ENCODE results near the gene PHACTR4. TPM values are rescaled to one million over a fixed set of nuclear protein-coding genes. Genes with fewer than 3 reads are reported as not detected.

PHACTR4 gene
- total and polyA plus RNA-seq, 2 of the 8 experiments (the other 6 are each of a cell fraction or from before 2014, with no cell fraction given), result 23.7 to 57.8 TPM

GRCh38 chr1:28510273-28510969 is 140.9 kb downstream of the PHACTR4 start (continued):
- TF ChIP-seq, protein P1, sequence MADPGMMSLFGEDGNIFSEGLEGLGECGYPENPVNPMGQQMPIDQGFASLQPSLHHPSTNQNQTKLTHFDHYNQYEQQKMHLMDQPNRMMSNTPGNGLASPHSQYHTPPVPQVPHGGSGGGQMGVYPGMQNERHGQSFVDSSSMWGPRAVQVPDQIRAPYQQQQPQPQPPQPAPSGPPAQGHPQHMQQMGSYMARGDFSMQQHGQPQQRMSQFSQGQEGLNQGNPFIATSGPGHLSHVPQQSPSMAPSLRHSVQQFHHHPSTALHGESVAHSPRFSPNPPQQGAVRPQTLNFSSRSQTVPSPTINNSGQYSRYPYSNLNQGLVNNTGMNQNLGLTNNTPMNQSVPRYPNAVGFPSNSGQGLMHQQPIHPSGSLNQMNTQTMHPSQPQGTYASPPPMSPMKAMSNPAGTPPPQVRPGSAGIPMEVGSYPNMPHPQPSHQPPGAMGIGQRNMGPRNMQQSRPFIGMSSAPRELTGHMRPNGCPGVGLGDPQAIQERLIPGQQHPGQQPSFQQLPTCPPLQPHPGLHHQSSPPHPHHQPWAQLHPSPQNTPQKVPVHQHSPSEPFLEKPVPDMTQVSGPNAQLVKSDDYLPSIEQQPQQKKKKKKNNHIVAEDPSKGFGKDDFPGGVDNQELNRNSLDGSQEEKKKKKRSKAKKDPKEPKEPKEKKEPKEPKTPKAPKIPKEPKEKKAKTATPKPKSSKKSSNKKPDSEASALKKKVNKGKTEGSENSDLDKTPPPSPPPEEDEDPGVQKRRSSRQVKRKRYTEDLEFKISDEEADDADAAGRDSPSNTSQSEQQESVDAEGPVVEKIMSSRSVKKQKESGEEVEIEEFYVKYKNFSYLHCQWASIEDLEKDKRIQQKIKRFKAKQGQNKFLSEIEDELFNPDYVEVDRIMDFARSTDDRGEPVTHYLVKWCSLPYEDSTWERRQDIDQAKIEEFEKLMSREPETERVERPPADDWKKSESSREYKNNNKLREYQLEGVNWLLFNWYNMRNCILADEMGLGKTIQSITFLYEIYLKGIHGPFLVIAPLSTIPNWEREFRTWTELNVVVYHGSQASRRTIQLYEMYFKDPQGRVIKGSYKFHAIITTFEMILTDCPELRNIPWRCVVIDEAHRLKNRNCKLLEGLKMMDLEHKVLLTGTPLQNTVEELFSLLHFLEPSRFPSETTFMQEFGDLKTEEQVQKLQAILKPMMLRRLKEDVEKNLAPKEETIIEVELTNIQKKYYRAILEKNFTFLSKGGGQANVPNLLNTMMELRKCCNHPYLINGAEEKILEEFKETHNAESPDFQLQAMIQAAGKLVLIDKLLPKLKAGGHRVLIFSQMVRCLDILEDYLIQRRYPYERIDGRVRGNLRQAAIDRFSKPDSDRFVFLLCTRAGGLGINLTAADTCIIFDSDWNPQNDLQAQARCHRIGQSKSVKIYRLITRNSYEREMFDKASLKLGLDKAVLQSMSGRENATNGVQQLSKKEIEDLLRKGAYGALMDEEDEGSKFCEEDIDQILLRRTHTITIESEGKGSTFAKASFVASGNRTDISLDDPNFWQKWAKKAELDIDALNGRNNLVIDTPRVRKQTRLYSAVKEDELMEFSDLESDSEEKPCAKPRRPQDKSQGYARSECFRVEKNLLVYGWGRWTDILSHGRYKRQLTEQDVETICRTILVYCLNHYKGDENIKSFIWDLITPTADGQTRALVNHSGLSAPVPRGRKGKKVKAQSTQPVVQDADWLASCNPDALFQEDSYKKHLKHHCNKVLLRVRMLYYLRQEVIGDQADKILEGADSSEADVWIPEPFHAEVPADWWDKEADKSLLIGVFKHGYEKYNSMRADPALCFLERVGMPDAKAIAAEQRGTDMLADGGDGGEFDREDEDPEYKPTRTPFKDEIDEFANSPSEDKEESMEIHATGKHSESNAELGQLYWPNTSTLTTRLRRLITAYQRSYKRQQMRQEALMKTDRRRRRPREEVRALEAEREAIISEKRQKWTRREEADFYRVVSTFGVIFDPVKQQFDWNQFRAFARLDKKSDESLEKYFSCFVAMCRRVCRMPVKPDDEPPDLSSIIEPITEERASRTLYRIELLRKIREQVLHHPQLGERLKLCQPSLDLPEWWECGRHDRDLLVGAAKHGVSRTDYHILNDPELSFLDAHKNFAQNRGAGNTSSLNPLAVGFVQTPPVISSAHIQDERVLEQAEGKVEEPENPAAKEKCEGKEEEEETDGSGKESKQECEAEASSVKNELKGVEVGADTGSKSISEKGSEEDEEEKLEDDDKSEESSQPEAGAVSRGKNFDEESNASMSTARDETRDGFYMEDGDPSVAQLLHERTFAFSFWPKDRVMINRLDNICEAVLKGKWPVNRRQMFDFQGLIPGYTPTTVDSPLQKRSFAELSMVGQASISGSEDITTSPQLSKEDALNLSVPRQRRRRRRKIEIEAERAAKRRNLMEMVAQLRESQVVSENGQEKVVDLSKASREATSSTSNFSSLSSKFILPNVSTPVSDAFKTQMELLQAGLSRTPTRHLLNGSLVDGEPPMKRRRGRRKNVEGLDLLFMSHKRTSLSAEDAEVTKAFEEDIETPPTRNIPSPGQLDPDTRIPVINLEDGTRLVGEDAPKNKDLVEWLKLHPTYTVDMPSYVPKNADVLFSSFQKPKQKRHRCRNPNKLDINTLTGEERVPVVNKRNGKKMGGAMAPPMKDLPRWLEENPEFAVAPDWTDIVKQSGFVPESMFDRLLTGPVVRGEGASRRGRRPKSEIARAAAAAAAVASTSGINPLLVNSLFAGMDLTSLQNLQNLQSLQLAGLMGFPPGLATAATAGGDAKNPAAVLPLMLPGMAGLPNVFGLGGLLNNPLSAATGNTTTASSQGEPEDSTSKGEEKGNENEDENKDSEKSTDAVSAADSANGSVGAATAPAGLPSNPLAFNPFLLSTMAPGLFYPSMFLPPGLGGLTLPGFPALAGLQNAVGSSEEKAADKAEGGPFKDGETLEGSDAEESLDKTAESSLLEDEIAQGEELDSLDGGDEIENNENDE (IDR thresholded peaks at IDR 0.05; ENCODE audit: insufficient replicate concordance, low read length), result no peak
- TF ChIP-seq TEAD4 (IDR thresholded peaks at IDR 0.05; ENCODE audit: low read depth, low read length) (no peak), SAP30 (IDR thresholded peaks at IDR 0.05; ENCODE audit: insufficient read depth, insufficient replicate concordance, low read length) (no peak), SUZ12 (IDR thresholded peaks at IDR 0.05; ENCODE audit: low read length) (no peak), RAD21 (IDR thresholded peaks at IDR 0.05 in 1 of 2, conservative IDR thresholded peaks at IDR 0.05 in 1 of 2; ENCODE audit: low read depth in 2 of 2, low read length in 2 of 2) (no peak), CHD1 (IDR thresholded peaks at IDR 0.05; ENCODE audit: low read depth, low read length) (no peak; the same call in 1 of the 2 replicates), SRF (IDR thresholded peaks at IDR 0.05; ENCODE audit: low read depth, low read length) (no peak; the same call in 1 of the 2 replicates), SP2 (IDR thresholded peaks at IDR 0.05; ENCODE audit: low read length) (no peak)

All from H1 (cell line).